Stimulated activated naive CD8-positive, alpha-beta T cell treated with anti-CD3 and anti-CD28 coated beads, Interleukin-15, Interleukin-2, amounts not matched to agents 100 U/mL and 50 U/mL, for 24 hours (primary cell): ENCODE results near the gene GALNT2.

Experiments
- ATAC-seq: fragments of 150-1000 bp; cut with Tn5 transposase; one replicate; pipeline ENCODE4 v1.10.0; 2021
- DNase-seq: peaks from one replicate; pipeline ENCODE4 v3.0.0; 2021

The GALNT2 gene

GRCh38 chr1:230165536-230165935 lies 98.5 kb downstream of the GALNT2 start:
- ATAC-seq (no peak), DNase-seq (no peak)

GRCh38 chr1:230166366-230167132 lies 99.5 kb downstream of the GALNT2 start:
- no peak for DNase-seq

GRCh38 chr1:230167419-230167852 lies 100.4 kb downstream of the GALNT2 start:
- DNase-seq (peak; percentile 32), ATAC-seq (peak; percentile 53)

More at GRCh38 chr1:230166366-230167132, 99.5 kb downstream of the GALNT2 start:
- peak; percentile 60 for ATAC-seq

GRCh38 chr1:230169454-230170152 lies 102.6 kb downstream of the GALNT2 start:
- ATAC-seq = no peak
- no peak for DNase-seq

GRCh38 chr1:230170153-230170547 lies 103.1 kb downstream of the GALNT2 start:
- DNase-seq (no peak), ATAC-seq (no peak)

- DNase-seq = no peak
- no peak for ATAC-seq
These were observed 103.6 kb downstream of the GALNT2 start for GRCh38 chr1:230170622-230171021.

GRCh38 chr1:230171356-230172015 lies 104.4 kb downstream of the GALNT2 start:
- no peak for DNase-seq
- no peak for ATAC-seq

- ATAC-seq = no peak
These were observed 105.0 kb downstream of the GALNT2 start for GRCh38 chr1:230172016-230172537.

GRCh38 chr1:230173187-230173975 lies 106.3 kb downstream of the GALNT2 start:
- no peak for DNase-seq
- ATAC-seq = no peak

More at GRCh38 chr1:230172016-230172537, 105.0 kb downstream of the GALNT2 start:
- DNase-seq = no peak

GRCh38 chr1:230174041-230174440 lies 107.0 kb downstream of the GALNT2 start:
- DNase-seq = no peak
- no peak for ATAC-seq

- no peak for ATAC-seq
- DNase-seq = no peak
These were observed 107.6 kb downstream of the GALNT2 start for GRCh38 chr1:230174471-230175162.

- ATAC-seq (no peak), DNase-seq (no peak)
These were observed 108.2 kb downstream of the GALNT2 start for GRCh38 chr1:230175163-230175747.

GRCh38 chr1:230175839-230176238 lies 108.8 kb downstream of the GALNT2 start:
- DNase-seq (no peak), ATAC-seq (no peak)

- ATAC-seq = no peak
- DNase-seq = no peak
These were observed 109.3 kb downstream of the GALNT2 start for GRCh38 chr1:230176326-230176725.

GRCh38 chr1:230176871-230177411 lies 109.9 kb downstream of the GALNT2 start:
- DNase-seq = no peak

GRCh38 chr1:230179249-230179648 lies 112.2 kb downstream of the GALNT2 start:
- no peak for ATAC-seq
- no peak for DNase-seq

More at GRCh38 chr1:230176871-230177411, 109.9 kb downstream of the GALNT2 start:
- peak; percentile 61 for ATAC-seq

GRCh38 chr1:230185076-230186001 lies 118.3 kb downstream of the GALNT2 start:
- no peak for DNase-seq
- ATAC-seq = no peak

- ATAC-seq (peak; percentile 87), DNase-seq (peak; percentile 29)
These were observed 119.2 kb downstream of the GALNT2 start for GRCh38 chr1:230186003-230186863.
